GM19043 (cell line): ENCODE data around the gene RGS4.

Source experiments
- ATAC-seq: cut with Tn5 transposase; IDR thresholded peaks from one replicate; pipeline ENCODE4 v1.9.1; 2021; ENCODE audit warnings: low read depth; ENCODE audit not compliant: unreplicated experiment

RGS4 gene

GRCh38 chr1:163094589-163094988 is 25.4 kb downstream of the RGS4 start:
- no peak for ATAC-seq

DNA sequence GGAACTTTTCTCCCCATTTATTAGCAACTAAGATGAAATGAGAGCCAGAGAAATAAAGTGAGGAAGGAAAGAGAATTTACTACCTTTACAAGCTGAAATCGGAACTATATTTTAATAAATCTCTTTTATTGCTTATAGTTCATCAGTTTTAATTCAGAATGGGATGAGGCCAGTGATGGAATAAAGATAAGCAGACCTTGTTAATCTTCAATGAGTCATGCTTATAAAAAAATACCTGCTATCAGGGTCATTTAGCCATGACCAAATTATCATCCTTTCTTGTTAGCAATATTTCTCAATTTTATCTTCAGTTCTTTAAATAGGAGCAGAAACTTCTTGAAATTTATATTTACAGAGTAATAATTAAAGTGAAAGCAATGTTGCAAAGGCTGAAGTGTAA is 26.1 kb downstream of the RGS4 start:
- no peak for ATAC-seq

DNA sequence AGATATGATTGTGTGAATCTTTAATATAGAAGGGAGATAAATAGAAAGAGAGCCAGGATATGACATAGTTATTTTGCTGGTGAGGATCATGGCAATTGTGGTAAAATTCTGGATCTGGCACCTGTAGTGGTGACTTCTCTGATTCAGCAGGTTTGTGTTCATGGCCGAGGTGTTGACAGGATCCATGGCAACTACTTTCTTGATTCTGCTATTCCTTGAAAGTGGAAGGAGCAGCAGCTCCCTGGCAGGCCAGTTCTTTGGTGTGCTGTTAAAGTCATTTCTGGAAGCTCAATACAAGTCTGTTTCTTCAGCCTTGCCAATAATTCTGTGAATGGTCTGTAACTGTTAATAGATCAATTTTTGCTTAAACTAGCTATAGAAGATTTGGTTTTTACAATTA is 33.4 kb downstream of the RGS4 start:
- ATAC-seq = no peak

GRCh38 chr1:163104385-163105099 is 35.4 kb downstream of the RGS4 start:
- ATAC-seq = no peak

DNA sequence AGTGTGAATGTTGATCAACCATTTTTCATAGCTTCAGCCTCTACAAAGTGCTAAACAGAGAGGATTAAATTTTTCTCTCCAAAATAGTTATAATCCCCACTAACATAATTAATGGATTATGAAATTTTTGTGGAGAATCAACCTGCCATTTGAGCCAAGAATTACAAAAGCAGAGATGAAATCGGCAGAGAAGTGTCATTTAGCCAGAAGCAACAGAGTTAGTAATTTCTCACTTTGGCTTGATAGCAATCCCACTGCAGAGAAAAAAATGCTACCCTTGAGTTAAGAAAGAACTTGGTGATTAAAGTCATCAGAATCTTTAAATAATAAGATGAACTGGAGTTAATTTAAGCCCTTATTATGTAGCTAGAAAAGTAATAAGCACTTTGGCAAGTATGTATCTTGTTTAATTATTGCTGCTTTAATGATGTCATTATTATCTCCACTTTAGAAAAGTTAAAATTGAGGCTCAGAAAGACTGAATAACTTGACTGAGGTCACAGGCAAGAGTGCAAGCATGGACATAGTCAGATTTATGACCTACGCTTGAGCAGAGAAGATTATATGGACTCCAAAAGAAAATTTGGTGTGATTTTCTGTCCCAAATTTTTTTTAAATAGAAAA is 37.3 kb downstream of the RGS4 start:
- no peak for ATAC-seq

DNA sequence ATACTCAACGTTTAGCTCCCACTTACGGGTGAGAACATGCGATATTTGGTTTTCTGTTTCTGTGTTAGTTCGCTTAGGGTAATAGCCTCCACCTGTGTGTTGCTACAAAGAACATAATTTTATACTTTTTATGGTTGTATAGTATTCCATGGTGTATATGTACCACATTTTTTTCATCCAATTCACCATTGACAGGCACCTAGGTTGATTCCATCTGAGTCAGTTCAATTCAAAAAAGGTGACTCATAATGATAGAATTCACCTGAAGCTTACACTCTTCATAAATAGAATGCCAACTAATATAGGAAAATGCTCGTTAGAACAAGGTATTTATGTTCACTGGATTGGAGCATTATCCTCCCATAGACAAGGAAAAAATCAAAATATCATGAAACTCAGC is 38.5 kb downstream of the RGS4 start:
- no peak for ATAC-seq

GRCh38 chr1:163115887-163116286 is 46.7 kb downstream of the RGS4 start:
- ATAC-seq = no peak

DNA sequence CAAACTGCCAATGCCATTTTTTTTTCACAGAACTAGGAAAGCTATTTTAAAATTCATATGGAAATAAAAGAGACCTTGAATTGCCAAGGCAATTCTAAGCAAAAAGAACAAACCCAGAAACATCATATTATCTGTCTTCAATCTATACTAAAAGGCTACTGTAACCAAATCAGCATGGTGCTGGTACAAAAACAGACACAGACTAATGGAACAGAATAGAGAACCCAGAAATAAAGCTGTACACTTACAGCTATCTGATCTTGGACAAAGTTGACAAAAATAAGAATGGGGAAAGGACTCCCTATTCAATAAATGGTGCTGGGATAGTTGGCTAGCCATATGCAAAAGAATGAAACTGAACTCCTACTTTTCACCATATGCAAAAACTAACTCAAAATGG is 50.5 kb downstream of the RGS4 start:
- no peak for ATAC-seq

DNA sequence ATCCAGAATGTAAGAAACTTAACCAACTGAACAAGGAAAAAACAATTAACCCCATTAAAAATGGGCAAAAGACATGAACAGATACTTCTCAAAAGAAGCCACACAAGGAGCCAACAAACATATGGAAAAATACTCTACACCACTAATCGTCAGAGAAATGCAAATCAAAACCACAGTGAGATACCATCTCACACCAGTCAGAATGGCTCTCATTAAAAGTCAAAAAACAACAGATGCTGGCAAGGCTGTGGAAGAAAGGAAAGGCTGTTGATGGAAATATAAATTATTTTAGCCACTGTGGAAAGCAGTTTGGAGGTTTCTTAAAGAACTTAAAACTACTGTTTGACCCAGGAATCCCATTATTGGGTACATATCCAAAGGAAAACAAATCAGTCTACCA is 51.2 kb downstream of the RGS4 start:
- ATAC-seq = no peak

DNA sequence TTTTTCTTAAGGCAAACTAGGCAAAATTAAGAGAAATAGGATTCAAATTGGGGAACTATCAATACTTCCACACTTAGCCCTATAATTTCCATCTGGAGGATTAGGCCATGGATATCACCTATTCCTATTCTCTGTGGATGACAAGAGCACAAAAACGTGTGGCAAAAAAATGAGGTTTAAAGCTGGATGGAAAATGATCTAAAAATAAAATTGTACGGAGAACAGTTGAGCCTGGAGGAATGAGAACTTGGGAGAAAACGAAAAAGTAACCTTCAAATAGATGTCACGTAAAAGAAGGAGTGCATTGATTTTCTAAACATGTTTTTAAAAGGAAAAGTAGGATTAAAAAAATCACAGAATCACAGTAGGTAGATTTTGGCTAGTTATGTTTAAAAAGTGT is 55.7 kb downstream of the RGS4 start:
- ATAC-seq = no peak
